Colonic mucosa (tissue), 4 donors: Measurements from ENCODE around the gene DTNBP1. TPM values are rescaled to one million over a fixed set of nuclear protein-coding genes. Genes with fewer than 3 reads are reported as not detected.
A peak's percentile ranks its signal among the peaks of the same experiment; 100 is the strongest.

Source experiments
- DNase-seq: peaks from one replicate; pipeline ENCODE4 v3.0.0-alpha.2; 2020
- H3K27ac ChIP-seq: fragments of 200-600 bp; one replicate; pipeline ENCODE4 v1.8.0; 2021
- H3K27me3 ChIP-seq: fragments of 200-600 bp; one replicate; pipeline ENCODE4 v1.8.0; 2021
- H3K36me3 ChIP-seq: fragments of 200-600 bp; one replicate; pipeline ENCODE4 v1.8.0; 2021
- H3K4me1 ChIP-seq: fragments of 200-600 bp; one replicate; pipeline ENCODE4 v1.8.0; 2021; ENCODE audit warnings: mild to moderate bottlenecking
- H3K4me3 ChIP-seq: fragments of 200-600 bp; one replicate; pipeline ENCODE4 v1.8.0; 2021
- H3K9ac ChIP-seq, 2 donors: one replicate each; pipeline ENCODE4 v1.7.0; 2013; ENCODE audit warnings: control low read depth in 2 of 2, low read depth in 2 of 2, low read length in 2 of 2
- H3K9me3 ChIP-seq: fragments of 200-600 bp; one replicate; pipeline ENCODE4 v1.8.0; 2021
- intact Hi-C: fragments of 100-400 bp; cut with DNase I; formaldehyde crosslinking; loops from one replicate; pipeline ENCODE4 v1.14.1; 2022
- total RNA-seq, 2 donors: library from RNA; stranded (reverse); fragmentation: NEBNext Ultra II Directional in 1 of 2; extraction: Animal tissue kit (Norgen Biotek cat#: 25700) in 1 of 2; gene quantifications; one replicate each; pipeline ENCODE4 v1.2.1, GENCODE V29; 2021
- TF ChIP-seq, protein P1 (sequence below): fragments of 200-600 bp; IDR thresholded peaks from one replicate; pipeline ENCODE4 v1.8.0; 2022; ENCODE audit warnings: antibody characterized with exemption, mild to moderate bottlenecking
- donor health status: healthy.
- donor health status: DM: no; HTN: no; CAD: no.
- donor health status: DM: no; HTN: no; CAD: no.

DTNBP1 gene
- total RNA-seq, 2 donors from 2014 or later: 17.4 to 22.0 TPM

DNA sequence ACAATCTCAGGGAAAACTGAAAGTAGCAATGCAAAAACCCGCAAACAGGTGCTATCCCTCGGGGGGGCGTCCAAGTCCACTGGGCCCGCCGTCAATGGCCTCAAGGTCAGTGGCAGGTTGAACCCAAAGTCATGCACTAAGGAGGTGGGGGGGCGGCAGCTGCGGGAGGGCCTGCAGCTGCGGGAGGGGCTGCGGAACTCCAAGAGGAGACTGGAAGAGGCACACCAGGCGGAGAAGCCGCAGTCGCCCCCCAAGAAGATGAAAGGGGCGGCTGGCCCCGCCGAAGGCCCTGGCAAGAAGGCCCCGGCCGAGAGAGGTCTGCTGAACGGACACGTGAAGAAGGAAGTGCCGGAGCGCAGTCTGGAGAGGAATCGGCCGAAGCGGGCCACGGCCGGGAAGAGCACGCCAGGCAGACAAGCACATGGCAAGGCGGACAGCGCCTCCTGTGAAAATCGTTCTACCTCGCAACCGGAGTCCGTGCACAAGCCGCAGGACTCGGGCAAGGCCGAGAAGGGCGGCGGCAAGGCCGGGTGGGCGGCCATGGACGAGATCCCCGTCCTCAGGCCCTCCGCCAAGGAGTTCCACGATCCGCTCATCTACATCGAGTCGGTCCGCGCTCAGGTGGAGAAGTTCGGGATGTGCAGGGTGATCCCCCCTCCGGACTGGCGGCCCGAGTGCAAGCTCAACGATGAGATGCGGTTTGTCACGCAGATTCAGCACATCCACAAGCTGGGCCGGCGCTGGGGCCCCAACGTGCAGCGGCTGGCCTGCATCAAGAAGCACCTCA, 166.3 kb downstream of the DTNBP1 start:
- no peak for DNase-seq
- no peaks in the 10 kb centered on the region for H3K9me3 ChIP-seq
- H3K4me1 ChIP-seq: no peaks in the 10 kb centered on the region
- H3K36me3 ChIP-seq: no peaks in the 10 kb centered on the region
- TF ChIP-seq, protein P1, sequence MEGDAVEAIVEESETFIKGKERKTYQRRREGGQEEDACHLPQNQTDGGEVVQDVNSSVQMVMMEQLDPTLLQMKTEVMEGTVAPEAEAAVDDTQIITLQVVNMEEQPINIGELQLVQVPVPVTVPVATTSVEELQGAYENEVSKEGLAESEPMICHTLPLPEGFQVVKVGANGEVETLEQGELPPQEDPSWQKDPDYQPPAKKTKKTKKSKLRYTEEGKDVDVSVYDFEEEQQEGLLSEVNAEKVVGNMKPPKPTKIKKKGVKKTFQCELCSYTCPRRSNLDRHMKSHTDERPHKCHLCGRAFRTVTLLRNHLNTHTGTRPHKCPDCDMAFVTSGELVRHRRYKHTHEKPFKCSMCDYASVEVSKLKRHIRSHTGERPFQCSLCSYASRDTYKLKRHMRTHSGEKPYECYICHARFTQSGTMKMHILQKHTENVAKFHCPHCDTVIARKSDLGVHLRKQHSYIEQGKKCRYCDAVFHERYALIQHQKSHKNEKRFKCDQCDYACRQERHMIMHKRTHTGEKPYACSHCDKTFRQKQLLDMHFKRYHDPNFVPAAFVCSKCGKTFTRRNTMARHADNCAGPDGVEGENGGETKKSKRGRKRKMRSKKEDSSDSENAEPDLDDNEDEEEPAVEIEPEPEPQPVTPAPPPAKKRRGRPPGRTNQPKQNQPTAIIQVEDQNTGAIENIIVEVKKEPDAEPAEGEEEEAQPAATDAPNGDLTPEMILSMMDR: no peak
- intact Hi-C loops: loop anchor here (10.0 kb wide), 2 partner anchors 128 to 1282 kb away; no protein-coding TSS in a partner anchor
- no peak overlapping the region for H3K9ac ChIP-seq
- no peak overlapping the region for H3K27ac ChIP-seq
- H3K27me3 ChIP-seq: no peaks in the 10 kb centered on the region
- H3K4me3 ChIP-seq: no peak overlapping the region

DNA sequence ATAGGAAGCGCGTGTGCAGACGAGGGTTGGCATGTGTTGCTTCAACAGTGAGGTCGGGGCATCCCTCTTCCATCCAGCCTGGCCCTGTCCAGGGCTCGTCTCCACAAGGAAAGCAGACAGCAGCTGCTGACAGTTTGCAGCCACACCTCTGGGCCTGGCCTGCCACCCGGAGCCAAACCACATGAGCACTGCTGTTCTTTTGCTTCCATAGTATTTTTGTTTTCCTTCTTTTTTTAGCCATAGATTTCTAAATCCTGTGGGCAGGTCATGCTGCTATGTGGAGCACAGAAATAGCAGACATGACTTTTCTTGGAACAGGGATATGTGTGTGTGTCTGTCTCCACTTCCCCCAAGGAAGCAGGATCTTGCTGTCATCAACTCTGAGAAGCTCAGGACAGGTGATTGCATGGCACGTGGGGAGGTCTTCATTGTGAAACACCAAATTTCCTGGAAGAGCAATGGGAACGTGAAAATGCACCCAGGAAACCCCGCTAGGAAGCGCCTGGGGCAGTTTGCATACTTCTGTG, 167.4 kb downstream of the DTNBP1 start:
- TF ChIP-seq, protein P1: no peak
- H3K27me3 ChIP-seq: no peaks in the 10 kb centered on the region
- H3K36me3 ChIP-seq: no peaks in the 10 kb centered on the region
- H3K27ac ChIP-seq: no peak overlapping the region
- no peak overlapping the region for H3K4me3 ChIP-seq
- DNase-seq: no peak
- no peak overlapping the region for H3K9ac ChIP-seq
- H3K9me3 ChIP-seq: no peaks in the 10 kb centered on the region
- no peaks in the 10 kb centered on the region for H3K4me1 ChIP-seq
- intact Hi-C loops: loop anchor here (10.0 kb wide), 2 partner anchors 129 to 1281 kb away; no protein-coding TSS in a partner anchor

DNA sequence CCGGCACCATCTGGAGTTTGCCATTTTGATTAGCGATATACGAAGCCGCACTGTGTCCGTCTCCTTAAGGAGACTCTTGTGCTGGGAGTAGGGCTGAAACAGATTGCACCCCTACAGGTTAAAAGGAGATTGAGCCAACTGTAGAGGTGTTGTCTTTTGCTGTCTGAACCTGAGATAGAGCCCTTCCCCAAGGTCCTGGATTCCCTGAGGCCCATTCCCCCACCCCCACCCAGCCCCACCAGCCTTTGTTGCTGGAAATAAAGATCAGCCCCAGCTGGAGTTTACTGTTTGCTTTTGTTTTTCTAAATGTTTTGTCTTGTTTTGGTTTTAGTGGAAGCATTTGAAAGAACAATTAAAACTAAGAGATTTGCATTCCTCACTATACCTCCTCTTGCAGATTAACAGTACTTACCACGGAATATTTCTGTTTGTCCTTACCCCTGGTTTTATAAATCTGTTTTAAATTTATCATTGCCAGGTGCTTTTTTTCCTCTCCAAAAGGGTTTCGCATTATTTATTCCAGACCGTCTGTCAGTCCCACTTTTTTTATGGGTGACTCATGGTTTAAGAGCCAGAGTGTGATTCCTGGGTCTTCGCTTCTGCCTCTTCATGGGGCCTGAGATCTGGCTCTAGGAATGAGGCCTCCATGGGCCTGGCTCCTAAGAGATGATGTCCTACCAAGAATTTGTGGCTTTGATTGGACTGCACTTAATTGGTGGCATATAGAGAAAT, 169.2 kb downstream of the DTNBP1 start:
- H3K36me3 ChIP-seq: no peaks in the 10 kb centered on the region
- DNase-seq: no peak
- intact Hi-C loops: loop anchor here (10.0 kb wide), 2 partner anchors 131 to 1279 kb away; no protein-coding TSS in a partner anchor
- no peaks in the 10 kb centered on the region for H3K4me1 ChIP-seq
- no peaks in the 10 kb centered on the region for H3K9me3 ChIP-seq
- no peak overlapping the region for H3K9ac ChIP-seq
- no peaks in the 10 kb centered on the region for H3K27me3 ChIP-seq
- no peak overlapping the region for H3K4me3 ChIP-seq
- TF ChIP-seq, protein P1: no peak
- H3K27ac ChIP-seq: no peak overlapping the region

DNA sequence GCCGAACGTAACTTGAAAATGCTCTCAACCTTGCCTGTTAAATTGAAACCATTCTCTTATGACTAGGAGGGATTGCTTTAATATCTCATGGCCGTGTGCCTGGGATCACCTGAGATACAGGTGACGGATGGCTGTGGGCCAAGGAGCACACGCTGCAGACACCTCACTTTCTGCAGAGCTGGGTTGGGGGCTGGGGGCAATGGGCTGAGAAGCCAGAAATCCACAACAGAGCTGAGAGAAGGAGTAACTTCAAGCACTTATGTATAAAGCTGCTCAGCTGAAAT, 170.9 kb downstream of the DTNBP1 start:
- TF ChIP-seq, protein P1: no peak
- no peak overlapping the region for H3K4me3 ChIP-seq
- no peaks in the 10 kb centered on the region for H3K27me3 ChIP-seq
- intact Hi-C loops: loop anchor here (10.0 kb wide), 2 partner anchors 133 to 1277 kb away; no protein-coding TSS in a partner anchor
- H3K36me3 ChIP-seq: no peaks in the 10 kb centered on the region
- no peaks in the 10 kb centered on the region for H3K4me1 ChIP-seq
- no peak overlapping the region for H3K9ac ChIP-seq
- no peaks in the 10 kb centered on the region for H3K9me3 ChIP-seq
- DNase-seq: no peak
- H3K27ac ChIP-seq: no peak overlapping the region

DNA sequence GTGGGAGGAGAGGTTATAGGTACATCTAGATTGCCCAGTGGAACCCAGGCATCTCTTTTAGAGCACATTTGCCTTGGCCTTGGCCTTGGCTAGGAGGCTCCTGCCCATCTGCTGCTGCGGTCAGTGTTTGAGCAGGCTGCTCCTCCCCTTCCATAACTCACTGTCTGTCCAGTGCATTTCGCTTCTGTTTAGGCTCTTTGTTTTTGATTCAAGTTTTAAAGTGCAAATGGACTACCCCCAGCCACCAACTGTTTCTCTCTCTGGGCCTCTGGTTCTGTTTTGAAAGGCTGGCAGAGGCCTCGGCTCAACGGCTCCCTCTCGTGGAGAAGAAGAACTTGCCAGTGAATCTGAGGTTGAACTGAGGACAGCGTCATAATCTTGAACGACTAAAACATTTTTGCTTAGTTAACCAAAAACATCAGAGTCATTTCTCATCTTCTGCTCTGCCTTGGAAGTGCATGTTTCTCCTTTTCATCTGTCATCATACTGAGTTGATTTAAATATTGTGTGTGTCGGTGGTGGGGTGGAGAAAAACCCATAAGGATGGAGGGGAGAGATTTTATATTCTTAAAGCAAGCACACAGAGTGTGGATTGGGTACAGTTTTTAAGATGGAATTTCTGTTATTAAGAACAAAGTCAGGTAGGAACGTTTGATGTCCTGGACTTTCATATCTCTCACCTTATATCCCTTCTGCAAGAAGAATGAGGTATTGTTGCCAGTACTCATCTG, 171.4 kb downstream of the DTNBP1 start:
- Histone ChIP-seq H3K4me1 (no peaks in the 10 kb centered on the region), H3K9ac (no peak overlapping the region), H3K9me3 (no peaks in the 10 kb centered on the region), H3K4me3 (no peak overlapping the region), H3K27me3 (no peaks in the 10 kb centered on the region), H3K27ac (no peak overlapping the region), H3K36me3 (no peaks in the 10 kb centered on the region)
- peak; percentile 78 for DNase-seq
- TF ChIP-seq, protein P1: peak; percentile 85
- intact Hi-C loops: loop anchor here (10.0 kb wide), 2 partner anchors 133 to 1277 kb away; no protein-coding TSS in a partner anchor
